SK-N-MC (cell line): Measurements from ENCODE around the gene JAZF1.

ENCODE experiments used
- EZH2 ChIP-seq: fragments of 200-600 bp; sonication (generic); IDR thresholded peaks from one replicate; pipeline ENCODE4 v1.6.1; 2017; ENCODE audit warnings: antibody characterized with exemption
- FOXP2 ChIP-seq: optimal IDR thresholded peaks from 2 replicates; pipeline ENCODE3; 2011; ENCODE audit warnings: mild to moderate bottlenecking, moderate library complexity; ENCODE audit not compliant: insufficient read depth; ENCODE audit errors: extremely low read length, control extremely low read depth
- POLR2AphosphoS5 ChIP-seq: IDR thresholded peaks from 2 replicates; pipeline ENCODE4 v1.6.1; 2012; ENCODE audit warnings: mild to moderate bottlenecking, low read depth, low read length, borderline replicate concordance

GRCh38 chr7:28217143-28217542, 36.5 kb upstream of the JAZF1 start:
- TF ChIP-seq POLR2AphosphoS5 = no peak
- no peak for TF ChIP-seq EZH2
- TF ChIP-seq FOXP2 = no peak
